GM19324 (cell line): ENCODE results near the gene CMTR1.
"Not testable (repeated sequence)": the region's sequence is repeated elsewhere in the genome, so short reads cannot be mapped to it uniquely, and the experiment has no call there.

ENCODE experiments used
- ATAC-seq: cut with Tn5 transposase; IDR thresholded peaks from one replicate; pipeline ENCODE4 v1.9.1; 2021; ENCODE audit warnings: mild to moderate bottlenecking, moderate library complexity; ENCODE audit not compliant: unreplicated experiment, low FRiP score

CMTR1 gene

GRCh38 chr6:37432590-37432915 lies 468 bp upstream of the CMTR1 start:
- no peak for ATAC-seq

GRCh38 chr6:37433657-37434271 lies 743 bp downstream of the CMTR1 start:
- peak; percentile 9 for ATAC-seq

DNA sequence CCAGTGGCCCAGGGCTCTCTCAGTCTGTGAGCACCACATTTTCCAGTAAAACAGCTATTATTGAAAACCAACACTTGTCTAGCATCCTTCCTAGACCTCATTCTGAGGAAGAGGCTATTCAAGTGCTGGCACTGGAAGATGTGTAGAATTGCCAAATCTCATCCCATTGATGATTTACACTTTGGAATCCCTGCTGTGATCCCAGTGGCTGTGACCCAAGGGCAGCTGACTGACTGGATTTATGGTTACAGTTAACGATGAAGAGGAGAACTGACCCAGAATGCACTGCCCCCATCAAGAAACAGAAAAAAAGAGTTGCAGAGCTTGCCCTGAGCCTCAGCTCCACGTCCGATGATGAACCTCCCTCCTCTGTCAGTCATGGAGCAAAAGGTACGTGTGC lies 2.4 kb downstream of the CMTR1 start:
- ATAC-seq, result no peak

- ATAC-seq, result no peak
Measured at GRCh38 chr6:37435816-37436215, 2.8 kb downstream of the CMTR1 start.

- no peak for ATAC-seq
Measured at GRCh38 chr6:37438930-37439329, 5.9 kb downstream of the CMTR1 start.

GRCh38 chr6:37441651-37442050 lies 8.6 kb downstream of the CMTR1 start:
- no peak for ATAC-seq

DNA sequence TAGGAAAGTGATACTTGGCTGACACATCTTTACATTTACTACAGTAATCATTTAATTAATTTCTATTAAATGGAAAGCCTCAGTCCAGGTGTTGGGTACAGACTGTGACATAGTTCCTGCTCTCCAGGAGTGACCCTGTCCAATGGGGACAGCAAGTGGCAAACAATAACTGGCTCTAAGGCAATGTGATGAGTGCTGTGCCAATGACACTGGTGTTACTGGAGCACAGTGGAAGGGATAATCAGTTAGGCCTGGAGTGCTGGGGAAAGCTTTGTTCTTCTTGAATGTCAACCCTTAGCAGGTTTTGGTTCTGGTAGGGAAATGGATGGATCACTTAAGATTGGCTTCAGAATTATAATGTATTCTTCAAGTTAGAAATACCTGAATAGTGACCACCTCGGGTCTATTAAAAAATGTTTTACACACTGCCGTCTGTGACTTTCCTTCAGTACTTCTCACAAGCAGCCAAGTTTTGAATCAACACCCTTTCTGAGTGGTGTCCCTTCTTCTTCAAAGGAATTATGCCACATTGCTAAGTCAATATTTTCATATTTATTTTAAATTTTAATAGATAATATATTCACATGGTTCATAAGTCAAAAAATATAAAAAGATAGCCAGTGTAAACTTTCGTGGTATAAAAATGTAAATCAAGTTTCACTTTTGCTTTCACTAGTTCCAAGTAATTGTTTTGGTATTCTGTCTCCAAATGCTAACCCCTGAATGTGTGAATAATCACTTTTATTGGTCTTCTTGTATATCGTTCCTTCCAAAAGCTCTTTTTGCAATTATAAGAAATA lies 9.6 kb downstream of the CMTR1 start:
- ATAC-seq, result no peak

- not testable (repeated sequence) for ATAC-seq
Measured at GRCh38 chr6:37443216-37443542, 10.2 kb downstream of the CMTR1 start.

DNA sequence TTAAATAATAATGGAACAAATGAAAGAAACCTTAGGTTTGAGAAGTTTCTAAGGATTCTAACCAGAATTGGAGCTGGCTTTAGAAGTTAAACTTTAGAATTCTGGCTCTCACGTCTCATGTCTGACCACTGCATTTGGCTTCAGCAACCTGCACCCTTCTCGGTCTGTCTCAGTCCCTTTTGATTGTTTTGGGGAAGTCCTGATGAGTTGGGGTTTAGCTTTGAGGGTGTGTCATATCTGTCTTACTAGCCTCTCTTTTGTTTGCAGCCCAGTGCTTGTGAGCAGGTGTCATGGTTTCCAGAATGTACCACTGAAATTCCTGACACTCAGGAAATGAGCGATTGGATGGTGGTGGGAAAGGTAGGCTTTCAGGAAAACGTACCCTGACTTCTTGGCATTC lies 17.0 kb downstream of the CMTR1 start:
- ATAC-seq, result no peak

DNA sequence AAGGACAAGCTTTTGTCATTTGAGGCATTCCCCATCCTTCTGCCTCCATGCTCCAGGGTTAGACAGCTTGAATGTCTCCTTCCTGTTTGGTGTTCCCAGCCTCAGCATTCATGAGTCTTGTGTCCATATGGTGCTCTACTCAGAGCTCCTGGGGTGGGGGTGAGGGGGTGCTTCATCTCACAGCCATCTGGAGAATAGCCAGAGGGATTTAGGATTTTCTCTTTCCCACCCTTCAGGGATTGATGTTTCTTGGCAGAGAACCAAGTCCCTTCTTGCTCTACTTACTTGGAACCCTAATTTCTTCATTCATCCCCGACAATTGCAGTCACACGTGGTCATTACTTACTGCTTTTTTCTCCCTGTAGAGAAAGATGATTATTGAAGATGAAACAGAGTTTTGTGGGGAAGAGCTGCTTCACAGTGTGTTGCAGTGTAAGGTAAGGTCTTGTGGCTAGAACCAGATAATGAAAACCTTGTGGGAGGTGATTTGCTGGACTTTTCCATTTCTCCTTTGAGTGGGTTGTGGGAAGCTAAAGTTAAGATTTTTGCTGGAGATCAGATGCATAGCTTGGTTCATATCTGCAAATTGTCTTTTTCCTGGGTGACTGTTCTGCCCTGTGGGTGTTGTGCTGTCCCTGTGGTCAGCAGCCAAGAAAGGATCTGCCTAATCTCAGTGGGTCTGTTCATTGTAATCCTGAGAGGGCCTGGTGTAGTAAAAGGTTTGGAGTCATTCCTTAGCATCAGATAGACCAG lies 18.6 kb downstream of the CMTR1 start:
- no peak for ATAC-seq

GRCh38 chr6:37452522-37452921 lies 19.5 kb downstream of the CMTR1 start:
- ATAC-seq, result no peak

GRCh38 chr6:37454420-37455140 lies 21.6 kb downstream of the CMTR1 start:
- no peak for ATAC-seq

- no peak for ATAC-seq
Measured at GRCh38 chr6:37456126-37456525, 23.1 kb downstream of the CMTR1 start.

DNA sequence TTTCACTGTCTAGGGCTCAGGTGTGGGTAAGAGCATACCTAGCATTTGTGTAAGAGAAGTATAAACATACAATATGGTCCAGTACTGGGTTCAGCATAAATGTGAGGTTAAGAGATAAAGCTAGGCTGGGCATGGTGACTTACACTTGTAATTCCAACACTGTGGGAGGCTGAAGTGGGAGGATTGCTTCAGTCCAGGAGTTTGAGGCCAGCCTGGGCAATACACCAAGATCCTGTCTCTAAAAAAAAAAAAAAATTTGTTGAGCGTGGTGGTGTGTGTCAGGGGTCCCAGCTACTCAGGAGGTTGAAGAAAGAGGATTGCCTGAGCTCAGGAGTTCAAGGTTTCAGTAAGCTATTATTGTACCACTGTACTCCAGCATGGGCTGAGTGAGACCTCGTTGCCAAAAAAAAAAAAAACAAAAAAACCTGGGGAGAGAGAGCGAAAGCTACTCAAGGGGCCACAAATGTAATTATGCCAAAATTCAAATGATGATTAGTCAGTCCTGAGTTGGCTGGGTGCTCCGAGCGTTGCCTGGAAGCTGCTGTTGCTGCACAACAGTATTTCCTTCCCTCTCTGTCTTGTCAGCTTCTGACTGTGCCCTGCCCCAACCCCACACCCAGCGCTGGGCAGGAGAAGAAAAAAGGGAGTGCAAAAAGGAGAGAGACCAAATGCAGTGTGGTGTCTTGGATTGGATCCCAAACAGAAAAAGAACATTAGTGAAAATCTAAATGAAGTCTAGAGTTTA lies 24.0 kb downstream of the CMTR1 start:
- ATAC-seq, result no peak

DNA sequence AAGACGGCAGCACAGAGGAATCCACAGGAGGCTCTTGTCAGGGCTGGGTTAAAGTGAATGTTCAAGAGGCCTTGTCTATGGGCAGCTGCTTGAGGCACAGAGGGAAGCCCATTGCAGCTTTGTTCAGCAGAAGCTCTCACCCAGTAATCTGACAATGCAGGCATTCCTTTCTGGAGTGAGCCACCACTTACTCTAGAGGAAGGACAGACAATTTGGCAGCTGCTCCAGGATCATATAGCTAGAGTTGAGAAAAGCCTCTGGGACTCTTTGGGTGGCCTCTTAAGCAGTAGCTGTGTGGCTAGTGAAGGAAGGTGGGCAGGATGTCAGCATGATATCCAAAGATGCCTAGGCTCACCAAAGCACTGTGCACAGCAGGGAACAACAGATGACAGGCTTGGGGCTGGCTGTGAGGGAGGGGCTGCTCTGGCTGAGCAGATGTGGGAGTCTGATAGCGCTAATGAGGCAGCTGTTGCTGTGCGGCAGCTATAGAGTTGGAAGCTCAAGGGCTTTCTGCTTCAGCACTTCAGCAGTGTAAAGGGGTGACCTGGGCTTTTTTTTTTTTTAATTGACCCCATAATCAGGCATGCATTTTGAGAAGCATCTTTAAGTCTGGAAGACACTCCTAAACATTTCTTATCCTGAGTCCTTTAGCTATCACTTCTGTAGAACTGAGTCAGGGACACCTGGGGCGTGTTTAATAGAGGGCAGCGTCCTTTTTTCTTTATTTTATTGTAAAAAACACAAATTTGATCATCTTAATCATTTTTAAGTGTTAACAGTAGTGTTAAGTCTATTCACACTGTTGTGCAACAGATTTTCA lies 27.2 kb downstream of the CMTR1 start:
- ATAC-seq, result no peak

- no peak for ATAC-seq
Measured at GRCh38 chr6:37460805-37461204, 27.8 kb downstream of the CMTR1 start.

DNA sequence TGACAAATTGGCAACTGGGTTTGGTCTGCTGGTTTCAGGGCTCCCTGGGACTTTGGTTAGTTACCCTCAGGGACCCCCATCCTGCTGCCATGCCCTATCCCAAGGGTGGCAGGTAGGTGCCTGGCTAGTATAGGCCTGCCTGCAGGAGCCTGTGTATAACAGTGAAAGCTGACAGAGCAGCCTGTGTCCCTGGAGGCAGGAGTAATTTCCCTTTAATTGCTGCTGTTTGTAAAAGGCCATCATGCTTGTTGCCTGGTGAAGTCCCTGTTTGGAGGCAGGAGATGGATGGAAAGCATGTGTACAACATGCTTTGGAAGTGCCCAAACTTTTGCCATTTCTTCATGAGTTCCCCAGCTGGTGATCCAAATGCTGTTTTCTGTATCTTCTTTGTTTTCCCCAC lies 30.1 kb downstream of the CMTR1 start:
- no peak for ATAC-seq

GRCh38 chr6:37467718-37468117 lies 34.7 kb downstream of the CMTR1 start:
- no peak for ATAC-seq

DNA sequence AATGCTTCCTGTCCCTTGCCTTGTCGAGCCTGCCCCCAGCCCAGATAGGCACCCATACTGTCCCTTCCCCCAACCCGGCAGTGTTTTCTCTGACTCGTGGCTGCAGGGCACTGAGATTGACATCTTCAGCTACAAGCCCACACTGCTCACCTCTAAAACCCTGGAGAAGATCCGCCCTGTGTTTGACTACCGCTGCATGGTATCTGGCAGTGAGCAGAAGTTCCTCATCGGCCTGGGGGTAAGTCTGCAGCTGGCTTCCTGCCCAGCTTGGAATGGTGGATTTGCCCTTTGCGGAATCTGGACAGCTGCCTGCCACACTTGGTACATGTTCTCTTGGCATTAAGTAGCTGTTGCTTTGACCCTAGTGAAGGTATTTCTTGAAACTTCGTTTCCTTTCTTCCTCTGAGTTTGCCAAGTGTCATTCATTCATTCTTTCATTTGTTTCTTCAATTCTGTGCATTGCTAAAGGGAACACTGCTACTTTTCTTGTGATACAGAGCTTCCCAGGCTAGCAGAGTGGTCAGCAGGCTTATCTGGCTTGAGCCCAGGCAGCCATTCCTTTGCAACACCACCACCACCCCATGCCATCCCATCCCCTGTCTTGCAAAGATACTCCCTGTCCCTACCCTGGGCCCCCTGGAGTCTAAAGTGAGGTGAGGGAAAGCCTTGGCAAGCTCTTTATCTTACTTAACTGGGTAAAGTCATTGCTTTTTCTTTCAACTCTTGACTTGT lies 40.5 kb downstream of the CMTR1 start:
- ATAC-seq, result no peak
